Karpas-422 (cell line): ENCODE results near the gene ANKRD45. TPM values are rescaled to one million over a fixed set of nuclear protein-coding genes. Genes with fewer than 3 reads are reported as not detected.
"Not testable (repeated sequence)": the region's sequence is repeated elsewhere in the genome, so short reads cannot be mapped to it uniquely, and the experiment has no call there.

ENCODE experiments used
- DNase-seq: peaks from one replicate; pipeline ENCODE4 v3.0.0-alpha.2; 2015
- H2AFZ ChIP-seq: fragments of 200-600 bp; sonication (generic); 2 replicates; pipeline ENCODE4 v1.6.1; 2014; ENCODE audit warnings: antibody characterized with exemption, low read length, mixed read lengths
- H3K27ac ChIP-seq: fragments of 200-600 bp; sonication (generic); 2 replicates; pipeline ENCODE4 v1.5.1; 2014; ENCODE audit warnings: mild to moderate bottlenecking, low read length, moderate library complexity
- H3K27me3 ChIP-seq: fragments of 200-600 bp; sonication (generic); 2 replicates; pipeline ENCODE4 v1.6.1; 2014; ENCODE audit warnings: low read length, mixed read lengths
- H3K36me3 ChIP-seq: fragments of 200-600 bp; sonication (generic); 2 replicates; pipeline ENCODE4 v1.6.1; 2014; ENCODE audit warnings: low read length, mixed read lengths; ENCODE audit not compliant: insufficient read depth
- H3K4me1 ChIP-seq: fragments of 200-600 bp; sonication (generic); 2 replicates; pipeline ENCODE4 v1.6.1; 2014; ENCODE audit warnings: mild to moderate bottlenecking, low read length, mixed read lengths
- H3K4me2 ChIP-seq: fragments of 200-600 bp; sonication (generic); 2 replicates; pipeline ENCODE4 v1.6.1; 2014; ENCODE audit warnings: low read length, low read depth, mild to moderate bottlenecking; ENCODE audit not compliant: poor library complexity, severe bottlenecking
- H3K4me3 ChIP-seq: fragments of 200-600 bp; sonication (generic); 2 replicates; pipeline ENCODE4 v1.5.1; 2014; ENCODE audit warnings: mild to moderate bottlenecking, antibody characterized with exemption, low read length, mixed read lengths
- H3K79me2 ChIP-seq: fragments of 200-600 bp; sonication (generic); 2 replicates; pipeline ENCODE4 v1.6.1; 2014; ENCODE audit warnings: mild to moderate bottlenecking, low read length, mixed read lengths
- H3K9ac ChIP-seq: fragments of 200-600 bp; sonication (generic); 2 replicates; pipeline ENCODE4 v1.6.0; 2014; ENCODE audit warnings: low read length
- H3K9me2 ChIP-seq: fragments of 200-600 bp; sonication (generic), shearing (Covaris generic); replicated peaks from 2 replicates; pipeline ENCODE4 v1.6.0; 2014; ENCODE audit warnings: mild to moderate bottlenecking, low read length, moderate library complexity; ENCODE audit not compliant: insufficient read depth
- H3K9me3 ChIP-seq: fragments of 300-700, 200-600 bp; sonication (generic); 2 replicates; pipeline ENCODE4 v1.6.1; 2014; ENCODE audit warnings: low read length, mixed read lengths
- H4K20me1 ChIP-seq: fragments of 200-600 bp; sonication (generic); 2 replicates; pipeline ENCODE4 v1.6.1; 2014; ENCODE audit warnings: mild to moderate bottlenecking, antibody characterized with exemption, low read length, low read depth; ENCODE audit not compliant: insufficient read depth
- total RNA-seq: library from RNA; depleted of rRNA; stranded (reverse); fragments of >200 nt; shearing (Covaris generic); gene quantifications from 2 replicates; pipeline ENCODE4 v1.2.3, GENCODE V29; 2014; ENCODE audit warnings: low replicate concordance

Gene ANKRD45
- total RNA-seq, 1 experiment from 2014 or later, result not detected

DNA sequence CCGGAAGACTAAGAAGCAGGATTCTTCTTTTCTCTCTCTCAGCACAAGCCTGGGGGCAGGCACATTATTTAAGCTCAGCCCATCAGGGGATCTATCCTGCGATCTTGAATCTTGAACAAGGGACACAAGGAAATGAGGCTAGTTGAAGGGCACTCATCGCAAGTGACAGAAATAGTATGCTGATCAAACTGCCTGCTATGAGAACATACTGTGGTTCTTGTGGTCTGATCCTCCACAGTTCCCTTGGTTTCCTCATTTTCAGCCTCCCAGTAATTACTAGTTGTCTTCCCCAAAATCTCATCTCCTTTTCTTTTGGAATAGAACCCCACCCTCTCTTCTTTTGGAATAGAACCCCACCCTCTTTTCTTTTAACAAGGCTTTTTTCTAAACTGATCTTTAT lies 6.5 kb downstream of the ANKRD45 start:
- H3K9me2 ChIP-seq, result no peaks in the 10 kb centered on the region
- H3K27me3 ChIP-seq, result no peaks in the 10 kb centered on the region
- no peak overlapping the region for H3K4me2 ChIP-seq
- H3K4me3 ChIP-seq, result no peak overlapping the region
- no peak overlapping the region for H2AFZ ChIP-seq
- no peaks in the 10 kb centered on the region for H3K36me3 ChIP-seq
- no peak overlapping the region for H3K27ac ChIP-seq
- H3K9ac ChIP-seq, result no peak overlapping the region
- no peaks in the 10 kb centered on the region for H4K20me1 ChIP-seq
- H3K79me2 ChIP-seq, result no peaks in the 10 kb centered on the region
- H3K4me1 ChIP-seq, result no peaks in the 10 kb centered on the region
- H3K9me3 ChIP-seq, result no peaks in the 10 kb centered on the region
- DNase-seq, result no peak

DNA sequence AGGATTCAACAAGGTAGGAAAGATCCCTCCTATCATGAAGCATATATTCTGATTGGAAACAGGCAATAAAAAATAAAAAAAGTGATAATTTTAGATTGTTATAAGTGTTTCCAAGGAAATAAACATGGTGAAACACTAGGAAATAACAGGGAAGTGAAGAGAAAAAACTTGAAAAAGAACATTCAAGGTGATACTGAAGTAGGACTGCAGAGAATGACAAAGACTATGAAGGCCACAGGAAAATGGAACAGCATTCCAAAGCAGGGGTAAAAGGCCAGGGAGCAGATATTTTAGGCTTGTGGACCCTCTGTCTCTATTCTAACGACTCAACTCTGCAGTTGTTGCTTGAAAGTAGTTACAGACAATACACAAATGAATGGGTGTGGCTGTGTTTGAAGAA lies 7.9 kb downstream of the ANKRD45 start:
- H3K4me1 ChIP-seq, result no peaks in the 10 kb centered on the region
- H3K9ac ChIP-seq, result no peak overlapping the region
- no peaks in the 10 kb centered on the region for H3K9me2 ChIP-seq
- no peak overlapping the region for H3K27ac ChIP-seq
- no peaks in the 10 kb centered on the region for H3K9me3 ChIP-seq
- H3K79me2 ChIP-seq, result no peaks in the 10 kb centered on the region
- H2AFZ ChIP-seq, result no peak overlapping the region
- no peaks in the 10 kb centered on the region for H3K36me3 ChIP-seq
- DNase-seq, result no peak
- no peaks in the 10 kb centered on the region for H4K20me1 ChIP-seq
- H3K4me2 ChIP-seq, result no peak overlapping the region
- H3K27me3 ChIP-seq, result no peaks in the 10 kb centered on the region
- no peak overlapping the region for H3K4me3 ChIP-seq

DNA sequence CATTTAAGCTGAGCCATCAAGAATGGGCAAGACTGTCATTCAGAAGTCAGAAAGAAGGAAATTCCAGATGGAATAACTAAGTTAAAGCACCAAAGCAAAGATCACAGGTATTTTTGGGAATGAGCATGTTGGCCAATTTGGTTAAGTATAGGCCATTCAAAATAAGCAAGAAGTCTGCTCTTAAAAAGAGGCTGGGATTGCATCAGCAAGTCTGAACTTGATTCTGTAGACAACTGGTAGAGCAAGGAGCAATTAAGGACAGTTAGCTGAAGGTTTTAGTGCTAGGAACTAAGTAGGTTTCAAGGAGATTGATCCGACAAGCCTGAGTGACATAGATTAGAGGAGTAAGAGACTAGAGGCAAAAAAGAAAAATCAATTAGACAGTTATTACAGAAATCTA lies 8.4 kb downstream of the ANKRD45 start:
- no peak for DNase-seq

DNA sequence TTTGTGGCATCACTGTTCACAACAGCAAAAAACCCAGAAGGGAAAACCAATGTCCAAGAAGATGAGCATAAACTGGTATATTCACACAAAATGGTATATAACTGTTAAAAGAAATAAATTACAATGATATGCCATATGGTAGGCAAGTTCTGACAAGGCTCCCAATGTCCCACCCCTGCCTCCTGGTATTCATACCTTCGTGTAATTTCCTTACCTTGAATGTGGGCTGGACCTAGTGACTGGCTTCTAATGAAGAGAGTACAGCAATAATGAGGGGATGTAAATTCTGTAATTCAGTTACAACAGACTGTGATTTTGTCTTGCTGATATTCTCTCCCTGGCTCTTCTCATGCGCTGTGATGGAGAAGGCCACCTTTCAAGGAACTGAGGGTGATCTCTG lies 9.3 kb downstream of the ANKRD45 start:
- Histone ChIP-seq H2AFZ (no peak overlapping the region), H4K20me1 (no peaks in the 10 kb centered on the region), H3K4me1 (no peaks in the 10 kb centered on the region), H3K9me2 (no peaks in the 10 kb centered on the region), H3K36me3 (no peaks in the 10 kb centered on the region), H3K9ac (no peak overlapping the region), H3K4me3 (no peak overlapping the region), H3K27me3 (no peaks in the 10 kb centered on the region), H3K9me3 (no peaks in the 10 kb centered on the region), H3K79me2 (no peaks in the 10 kb centered on the region), H3K27ac (no peak overlapping the region), H3K4me2 (no peak overlapping the region)
- DNase-seq, result no peak

More for the DNA sequence above, 8.4 kb downstream of the ANKRD45 start:
- no peak overlapping the region for H3K4me2 ChIP-seq
- H3K9me3 ChIP-seq, result no peaks in the 10 kb centered on the region
- H3K9ac ChIP-seq, result no peak overlapping the region
- no peaks in the 10 kb centered on the region for H3K4me1 ChIP-seq
- H3K79me2 ChIP-seq, result no peaks in the 10 kb centered on the region
- H4K20me1 ChIP-seq, result no peaks in the 10 kb centered on the region
- H3K9me2 ChIP-seq, result no peaks in the 10 kb centered on the region
- no peak overlapping the region for H3K27ac ChIP-seq
- H3K27me3 ChIP-seq, result no peaks in the 10 kb centered on the region
- H2AFZ ChIP-seq, result no peak overlapping the region
- H3K4me3 ChIP-seq, result no peak overlapping the region
- no peaks in the 10 kb centered on the region for H3K36me3 ChIP-seq

DNA sequence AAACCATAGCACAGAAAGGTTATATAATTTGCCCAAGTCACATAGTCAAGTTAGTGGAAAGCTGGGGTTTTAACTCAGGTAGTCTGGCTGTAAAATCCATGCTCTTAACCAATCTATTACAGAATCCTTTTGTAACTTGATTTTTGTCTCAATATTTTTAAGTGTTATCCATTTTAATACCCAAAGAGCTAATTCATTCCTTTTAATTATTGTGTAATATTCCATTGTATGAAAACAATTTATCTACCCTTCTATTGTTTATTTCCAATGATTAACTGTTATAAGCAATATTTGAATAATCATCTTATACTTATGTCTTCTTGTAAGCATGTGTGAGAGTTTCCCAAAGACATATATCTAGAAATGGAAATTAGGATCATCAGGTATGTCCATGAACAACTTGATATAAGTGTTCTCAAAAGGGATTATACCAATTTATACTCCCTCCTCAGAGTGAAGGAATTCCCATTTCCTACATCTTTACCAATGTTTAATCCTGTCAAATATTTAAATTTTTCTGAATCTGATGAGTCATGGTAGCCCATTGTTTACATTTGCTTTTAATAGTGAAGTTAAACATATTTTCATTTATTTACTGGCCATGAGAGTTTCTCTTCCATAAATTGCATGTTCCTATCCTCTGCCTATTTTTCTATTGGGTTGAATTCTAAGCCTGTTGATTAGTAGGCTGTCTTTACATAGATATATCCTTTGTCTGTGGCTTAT lies 20.6 kb downstream of the ANKRD45 start:
- Histone ChIP-seq H3K9me3 (no peaks in the 10 kb centered on the region), H3K79me2 (no peaks in the 10 kb centered on the region), H2AFZ (no peak overlapping the region), H3K4me3 (no peak overlapping the region), H3K36me3 (no peaks in the 10 kb centered on the region), H3K4me2 (no peak overlapping the region), H3K9ac (no peak overlapping the region), H3K4me1 (no peaks in the 10 kb centered on the region), H3K27me3 (no peaks in the 10 kb centered on the region), H3K9me2 (no peaks in the 10 kb centered on the region), H4K20me1 (no peaks in the 10 kb centered on the region), H3K27ac (no peak overlapping the region)
- no peak for DNase-seq

DNA sequence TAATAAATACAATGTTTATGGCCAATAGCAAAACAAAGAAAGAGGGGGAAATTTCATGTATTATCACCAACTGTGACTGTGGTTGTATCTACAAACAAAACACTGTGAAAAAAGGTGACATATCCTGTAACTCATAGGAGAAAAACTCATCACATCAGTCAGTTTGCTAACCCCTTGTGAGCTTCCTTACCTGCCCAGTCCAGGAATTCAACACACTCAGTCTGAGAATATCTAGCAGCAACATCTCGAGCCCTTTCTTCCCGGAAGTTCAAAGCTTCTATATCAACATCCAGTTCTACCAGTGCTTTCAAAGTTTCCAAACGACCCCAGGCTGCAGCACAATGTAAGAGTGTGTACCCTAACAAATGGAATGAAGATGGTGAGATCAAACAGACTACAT lies 23.0 kb downstream of the ANKRD45 start:
- H3K79me2 ChIP-seq, result no peaks in the 10 kb centered on the region
- H4K20me1 ChIP-seq, result no peaks in the 10 kb centered on the region
- no peaks in the 10 kb centered on the region for H3K36me3 ChIP-seq
- H3K4me1 ChIP-seq, result no peaks in the 10 kb centered on the region
- H3K27ac ChIP-seq, result no peak overlapping the region
- no peaks in the 10 kb centered on the region for H3K9me2 ChIP-seq
- no peaks in the 10 kb centered on the region for H3K27me3 ChIP-seq
- DNase-seq, result no peak
- H3K9me3 ChIP-seq, result no peaks in the 10 kb centered on the region
- H3K9ac ChIP-seq, result no peak overlapping the region
- H2AFZ ChIP-seq, result no peak overlapping the region
- H3K4me2 ChIP-seq, result no peak overlapping the region
- H3K4me3 ChIP-seq, result no peak overlapping the region

DNA sequence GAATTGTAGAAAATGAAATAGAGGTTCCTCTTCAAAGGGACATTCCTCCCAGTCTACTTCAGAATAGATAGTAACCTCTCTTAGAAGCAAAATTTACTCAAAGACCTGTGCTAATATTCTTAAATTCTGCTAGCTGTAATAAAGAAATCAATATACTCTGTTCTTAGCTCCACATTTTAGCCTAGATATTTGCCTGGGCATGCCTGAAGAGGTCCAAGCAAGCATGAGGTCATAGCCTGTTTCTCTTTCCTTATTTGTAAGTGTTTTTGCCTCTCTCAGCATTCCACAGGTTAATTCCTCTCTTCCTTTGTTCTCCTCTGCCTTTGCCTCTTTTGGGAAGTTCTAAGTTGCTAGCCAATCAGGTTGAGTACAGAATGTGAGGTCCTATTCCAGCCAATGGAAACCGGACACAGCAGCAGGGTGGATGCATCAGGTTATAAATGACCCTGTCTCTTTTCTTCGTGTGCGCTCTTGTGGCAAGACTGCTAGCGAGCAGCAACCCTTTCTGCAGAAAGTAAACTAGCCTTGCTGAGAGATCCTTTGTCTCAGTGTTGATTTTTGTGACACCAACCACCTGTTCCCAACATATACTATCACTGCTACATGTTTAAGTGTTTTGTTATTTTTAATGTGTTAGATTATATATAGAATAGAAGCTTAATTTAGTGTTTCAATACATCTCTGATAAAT lies 27.1 kb downstream of the ANKRD45 start:
- DNase-seq, H3K27me3 ChIP-seq, H3K9me2 ChIP-seq, H3K79me2 ChIP-seq, H4K20me1 ChIP-seq, H3K4me2 ChIP-seq, H2AFZ ChIP-seq, H3K36me3 ChIP-seq, H3K4me1 ChIP-seq, H3K27ac ChIP-seq, H3K9ac ChIP-seq, H3K9me3 ChIP-seq, H3K4me3 ChIP-seq: not testable (repeated sequence)

DNA sequence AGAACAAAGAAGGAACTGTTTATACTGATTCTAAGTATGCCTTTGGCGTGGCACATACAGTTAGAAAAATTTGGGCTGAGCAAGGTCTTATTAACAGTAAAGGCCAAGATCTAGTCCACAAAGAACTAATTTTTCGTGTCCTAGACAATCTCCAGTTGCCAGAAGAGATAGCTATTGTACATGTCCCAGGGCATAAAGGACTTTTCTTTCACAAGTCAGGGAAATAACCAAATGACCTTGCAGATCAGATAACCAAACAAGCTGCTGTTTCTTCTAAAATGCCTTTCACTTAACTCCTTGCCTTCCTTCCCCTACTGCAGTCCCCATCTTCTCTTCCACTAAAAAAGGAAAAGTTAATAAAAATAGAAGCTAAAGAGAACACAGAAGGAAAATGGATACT lies 30.5 kb downstream of the ANKRD45 start:
- Histone ChIP-seq H3K36me3 (no peaks in the 10 kb centered on the region), H2AFZ (no peak overlapping the region), H3K79me2 (no peaks in the 10 kb centered on the region)

More for the DNA sequence above, 30.5 kb downstream of the ANKRD45 start:
- Histone ChIP-seq H3K4me1 (no peaks in the 10 kb centered on the region), H4K20me1 (no peaks in the 10 kb centered on the region), H3K27ac (no peak overlapping the region), H3K4me3 (no peak overlapping the region), H3K9me2 (no peaks in the 10 kb centered on the region), H3K9ac (no peak overlapping the region), H3K4me2 (no peak overlapping the region), H3K9me3 (no peaks in the 10 kb centered on the region), H3K27me3 (no peaks in the 10 kb centered on the region)
- no peak for DNase-seq
